ENCODE measurements around the gene DENND4C.
A peak's percentile ranks its signal among the peaks of the same experiment; 100 is the strongest.
"Not testable (repeated sequence)": the region's sequence is repeated elsewhere in the genome, so short reads cannot be mapped to it uniquely, and the experiment has no call there.

Gene DENND4C

DNA sequence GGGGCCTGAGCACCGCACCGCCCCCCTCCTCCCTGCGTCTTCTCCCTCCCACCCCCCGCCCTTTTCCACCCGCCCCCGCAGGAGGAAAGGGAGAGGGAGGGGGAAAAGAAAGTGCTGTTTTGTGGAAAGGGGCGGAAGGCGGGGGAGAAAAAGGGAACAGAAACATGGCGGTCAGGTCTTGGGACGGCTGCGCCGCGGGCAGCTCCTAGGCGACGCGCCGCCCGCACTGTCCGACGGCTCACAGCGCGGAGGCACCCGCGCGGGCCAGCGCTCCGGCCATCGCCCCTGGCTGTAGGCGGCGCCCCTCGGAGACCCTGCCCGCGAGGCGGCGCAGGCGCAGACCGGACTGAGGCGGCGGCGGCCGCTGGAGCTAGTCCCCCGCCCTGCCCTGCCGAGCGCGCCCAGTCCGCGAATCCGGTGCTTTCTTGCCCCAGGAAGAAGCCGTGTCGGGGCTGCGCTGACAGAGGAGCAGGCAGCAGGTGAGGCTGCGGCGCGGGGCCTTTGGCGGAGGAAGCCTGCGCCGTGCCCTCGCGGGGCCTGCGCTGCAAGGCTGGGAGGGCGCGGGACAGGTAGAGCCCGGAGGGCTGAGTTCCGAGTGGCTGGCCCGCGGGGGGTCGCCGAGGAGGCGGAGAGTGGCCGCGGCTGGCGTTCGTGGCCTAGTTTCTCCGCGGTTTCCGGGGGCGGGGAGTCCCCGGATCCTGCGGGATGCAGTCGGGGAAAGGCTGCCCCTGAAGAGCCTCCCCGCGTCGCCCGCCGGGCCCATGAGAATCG is at the start of gene DENND4C:
DENND4C (plus strand) TSS at position 339 of the 771 bp plus-strand sequence. CDS start 45,482 bp downstream, outside the sequence.
- peak; percentile 59 to 61 for DNase-seq (ENCODE audit: low read depth in 2 of 2)

DNA sequence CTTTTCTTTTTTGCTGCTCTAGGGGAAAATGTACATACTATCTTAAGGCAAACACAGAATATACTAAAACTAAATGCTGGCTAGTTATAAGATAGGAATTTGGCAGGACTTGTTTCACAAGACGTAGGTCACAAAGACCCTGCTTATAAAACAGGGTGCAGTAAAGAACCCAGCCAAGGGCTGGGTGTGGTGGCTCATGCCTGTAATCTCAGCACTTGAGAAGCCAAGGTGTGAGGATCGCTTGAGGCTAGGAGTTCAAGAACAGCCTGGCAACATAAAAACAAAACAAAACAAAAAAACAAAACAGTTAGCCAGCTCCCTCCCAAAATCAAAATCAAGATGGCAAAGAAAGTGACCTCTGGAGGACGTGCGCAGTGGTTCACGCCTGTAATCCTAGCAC is 49.5 kb upstream of the DENND4C start:
- no peak for DNase-seq (ENCODE audit: low read depth in 2 of 2)

DNA sequence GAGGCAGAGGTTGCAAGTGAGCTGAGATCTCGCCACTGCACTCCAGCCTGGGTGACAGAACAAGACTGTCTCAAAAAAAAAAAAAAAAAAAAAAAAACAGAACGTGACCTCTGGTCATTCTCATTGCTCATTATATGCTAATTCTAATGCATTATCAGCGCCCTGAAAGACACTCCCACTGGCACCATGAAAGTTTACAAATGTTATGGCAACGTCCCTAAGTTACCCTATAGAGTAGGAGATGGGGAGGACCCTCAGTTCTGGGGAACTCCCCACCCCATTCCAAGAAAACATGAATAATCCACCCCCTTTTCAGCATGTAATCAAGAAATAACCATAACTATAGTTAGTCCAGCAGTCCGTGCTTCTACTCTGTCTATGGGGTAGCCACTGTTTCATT is 48.9 kb upstream of the DENND4C start:
- DNase-seq (ENCODE audit: low read depth in 2 of 2): no peak

DNA sequence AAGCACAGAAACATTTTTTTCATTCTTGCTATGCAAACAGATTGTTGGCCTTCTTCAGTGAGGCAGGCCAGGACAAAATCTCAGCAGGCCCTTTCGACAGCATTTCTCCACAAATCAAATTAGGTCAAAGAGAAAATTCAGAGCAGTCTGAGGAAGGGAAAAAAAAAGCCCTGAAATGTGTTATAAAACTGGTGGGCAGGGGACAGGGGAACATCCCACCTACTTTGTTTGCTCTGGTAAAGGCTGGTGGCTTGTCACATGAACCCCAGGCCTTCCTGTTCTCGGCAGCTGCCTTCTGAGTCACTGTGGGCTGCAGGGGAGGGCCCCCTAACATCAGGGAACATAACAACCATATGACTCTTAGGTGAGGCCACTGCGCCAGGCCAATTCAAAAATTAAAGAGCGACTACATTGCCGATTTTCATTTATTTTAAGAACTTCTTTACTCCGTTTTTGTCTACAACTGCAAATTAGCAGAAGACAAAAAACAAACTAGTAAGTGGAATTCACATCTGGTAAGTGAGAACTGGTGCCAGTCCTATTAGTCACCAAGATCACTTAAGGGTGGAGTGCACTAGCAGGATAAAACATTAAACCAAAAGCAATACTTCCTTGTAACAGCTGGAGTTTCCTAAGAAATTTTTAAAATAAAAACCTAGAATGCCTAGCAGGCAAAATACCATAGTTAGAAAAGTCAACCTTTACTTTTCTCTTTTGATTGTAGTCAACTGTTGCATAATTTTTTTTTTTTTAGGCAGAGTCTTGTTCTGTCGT is 46.2 kb upstream of the DENND4C start:
- peak; percentile 52 to 61 for DNase-seq (ENCODE audit: low read depth in 2 of 2)

DNA sequence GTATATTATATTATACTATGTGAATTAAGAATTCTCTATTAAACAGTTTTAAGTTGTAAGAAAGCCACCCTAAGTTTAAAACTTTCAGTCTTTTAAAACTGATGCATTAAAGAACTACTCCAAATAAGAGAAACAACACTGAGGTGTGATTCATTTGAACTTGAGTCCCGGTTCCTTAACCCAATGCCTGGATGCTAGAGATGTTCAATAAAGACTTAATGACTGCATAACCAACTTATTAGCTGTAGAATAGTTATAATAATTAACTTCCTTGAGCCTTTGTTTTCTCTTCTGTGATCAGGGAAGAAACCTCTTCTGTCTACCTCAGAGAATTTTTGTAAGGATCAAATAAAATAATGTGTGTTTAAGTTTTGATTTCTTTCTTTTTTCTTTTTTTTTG is 45.3 kb upstream of the DENND4C start:
- DNase-seq (ENCODE audit: low read depth in 2 of 2): no peak

- no peak for DNase-seq (ENCODE audit: low read depth in 2 of 2)
Observed at GRCh38 chr9:19186232-19186631, 44.3 kb upstream of the DENND4C start.

GRCh38 chr9:19188771-19189170 is 41.7 kb upstream of the DENND4C start:
- no peak for DNase-seq (ENCODE audit: low read depth in 2 of 2)

GRCh38 chr9:19192202-19193028 is 38.1 kb upstream of the DENND4C start:
- DNase-seq (ENCODE audit: low read depth in 2 of 2): no peak

GRCh38 chr9:19193029-19193324 is 37.5 kb upstream of the DENND4C start:
- DNase-seq (ENCODE audit: low read depth in 2 of 2): no peak

GRCh38 chr9:19193358-19193973 is 37.0 kb upstream of the DENND4C start:
- DNase-seq (ENCODE audit: low read depth in 2 of 2): not testable (repeated sequence)

GRCh38 chr9:19198406-19198805 is 32.1 kb upstream of the DENND4C start:
- no peak for DNase-seq (ENCODE audit: low read depth in 2 of 2)

DNA sequence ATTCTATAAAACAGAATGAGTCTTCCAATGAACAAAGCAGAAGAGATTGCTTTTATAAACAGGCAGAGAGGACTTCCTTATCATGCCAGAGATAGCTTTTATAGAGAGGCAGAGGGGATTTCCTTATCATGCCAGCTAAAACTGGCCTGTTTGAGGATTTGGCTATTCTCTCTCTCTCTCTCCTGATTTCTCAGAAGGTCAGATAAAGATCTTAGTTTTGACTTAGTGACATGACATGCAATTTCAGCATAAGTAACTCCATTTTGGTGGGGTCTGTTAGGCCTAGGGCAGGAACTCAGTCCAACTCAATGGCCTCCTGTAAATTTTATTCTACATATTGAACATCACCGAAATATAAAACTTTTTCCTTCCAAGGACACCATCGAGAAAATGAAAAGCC is 31.5 kb upstream of the DENND4C start:
- DNase-seq (ENCODE audit: low read depth in 2 of 2): no peak

DNA sequence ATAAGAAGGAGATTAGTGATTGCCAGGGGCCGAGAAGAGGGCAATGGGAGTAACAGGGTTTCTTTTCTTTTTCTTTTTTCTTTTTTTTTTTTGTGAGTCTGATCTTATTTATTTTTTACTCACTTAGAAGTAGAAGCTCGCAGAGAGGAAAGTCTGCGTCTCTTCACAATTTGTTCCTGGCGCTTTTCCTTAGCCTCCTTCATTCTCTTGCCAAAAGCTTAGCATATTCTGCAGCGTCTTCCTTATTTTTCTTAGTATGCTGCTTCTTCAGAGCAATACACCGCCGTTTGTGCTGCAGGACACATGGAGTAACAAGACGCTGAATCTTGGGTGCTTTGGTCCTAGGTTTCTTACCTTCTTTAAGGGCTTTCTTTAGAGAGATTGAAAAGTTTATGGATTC is 30.3 kb upstream of the DENND4C start:
- no peak for DNase-seq (ENCODE audit: low read depth in 2 of 2)

DNA sequence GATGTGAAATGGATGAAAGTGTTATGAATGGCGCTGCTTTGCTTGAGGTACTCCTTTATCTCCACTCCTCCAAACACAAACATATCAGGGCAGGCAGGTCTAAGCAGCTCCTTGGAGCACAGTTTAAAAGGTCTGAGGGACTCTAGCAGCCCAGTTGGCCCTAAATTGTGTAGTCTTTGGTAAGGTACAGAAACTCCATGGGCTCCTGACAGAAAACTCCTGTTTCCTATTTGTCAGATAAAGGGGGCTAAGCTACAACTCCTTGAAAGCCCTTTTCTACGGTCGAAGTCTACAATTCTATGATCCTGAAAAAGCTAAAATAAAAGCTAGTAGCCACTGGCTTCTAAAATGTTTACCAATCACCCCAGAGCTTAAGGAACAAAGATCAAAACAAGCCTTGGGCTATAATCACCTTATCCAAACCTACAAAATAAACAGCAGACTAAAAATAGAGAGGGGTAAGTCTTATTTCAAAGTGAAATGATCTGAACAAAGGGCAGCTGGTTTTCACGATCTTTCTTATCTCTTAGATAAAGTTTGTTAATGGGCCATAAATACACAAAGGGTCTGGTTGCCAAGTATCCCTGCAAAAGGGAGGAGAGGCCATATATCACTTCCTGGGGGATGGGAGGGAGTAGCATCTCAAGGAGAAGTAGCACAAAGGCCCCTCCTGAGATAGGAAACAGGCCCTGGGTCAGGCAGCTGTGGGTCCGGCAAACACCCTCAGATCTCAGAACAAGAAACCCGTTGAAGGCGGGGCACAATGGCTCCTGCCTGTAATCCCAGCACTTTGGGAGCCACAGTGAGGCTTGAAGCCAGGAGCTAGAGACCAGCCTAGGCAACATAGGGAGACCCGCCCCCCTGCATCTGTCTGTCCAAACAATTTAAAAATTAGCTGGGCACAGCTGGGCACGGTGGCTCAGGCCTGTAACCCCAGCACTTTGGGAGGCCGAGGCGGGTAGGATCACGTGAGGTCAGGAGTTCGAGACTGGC is 28.3 kb upstream of the DENND4C start:
- DNase-seq (ENCODE audit: low read depth in 2 of 2): no peak

GRCh38 chr9:19203058-19203457 is 27.4 kb upstream of the DENND4C start:
- DNase-seq (ENCODE audit: low read depth in 2 of 2): no peak

DNA sequence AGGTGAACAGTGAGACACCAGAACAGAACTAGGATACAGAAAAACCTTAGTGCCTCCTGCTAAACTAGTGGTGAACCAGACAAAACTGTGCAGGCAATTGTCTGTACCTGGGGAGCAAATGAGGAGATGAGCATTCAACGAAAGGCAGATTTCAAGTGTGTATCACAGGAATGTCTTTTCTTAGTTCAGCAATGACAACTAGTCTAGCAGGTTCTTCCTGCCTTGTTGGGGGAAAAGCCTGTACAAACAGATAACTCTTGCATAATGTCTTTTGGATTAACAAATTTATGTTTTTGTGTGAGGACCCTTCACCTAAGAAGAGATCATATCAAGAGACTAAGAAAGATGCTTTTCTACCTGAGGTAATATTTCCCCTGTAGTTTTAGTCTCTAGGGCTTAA is 21.8 kb upstream of the DENND4C start:
- no peak for DNase-seq (ENCODE audit: low read depth in 2 of 2)

GRCh38 chr9:19209188-19209587 is 21.3 kb upstream of the DENND4C start:
- DNase-seq (ENCODE audit: low read depth in 2 of 2): no peak

- no peak for DNase-seq (ENCODE audit: low read depth in 2 of 2)
Observed at GRCh38 chr9:19213823-19214222, 16.7 kb upstream of the DENND4C start.

- no peak for DNase-seq (ENCODE audit: low read depth in 2 of 2)
Observed at GRCh38 chr9:19216466-19216865, 14.0 kb upstream of the DENND4C start.

GRCh38 chr9:19221326-19221725 is 9.2 kb upstream of the DENND4C start:
- DNase-seq (ENCODE audit: low read depth in 2 of 2): no peak

- DNase-seq (ENCODE audit: low read depth in 2 of 2): no peak
Observed at GRCh38 chr9:19223724-19224123, 6.8 kb upstream of the DENND4C start.

Measured in stimulated activated CD8-positive, alpha-beta memory T cell treated with anti-CD3 and anti-CD28 coated beads, Interleukin-7, amount 100 ng/mL, for 1 hour (primary cell).